GM20000 (cell line): ENCODE results near the gene CAMK1.

Experiments used
- DNase-seq: peaks from one replicate; pipeline ENCODE4 v3.0.0; 2012; ENCODE audit warnings: low spot score
- TF ChIP-seq, protein P1 (sequence below): IDR thresholded peaks from 2 replicates; pipeline ENCODE4 v1.5.1; 2012; ENCODE audit warnings: mild to moderate bottlenecking, control low read depth; ENCODE audit errors: extremely low read depth, missing control alignments

The CAMK1 gene

DNA sequence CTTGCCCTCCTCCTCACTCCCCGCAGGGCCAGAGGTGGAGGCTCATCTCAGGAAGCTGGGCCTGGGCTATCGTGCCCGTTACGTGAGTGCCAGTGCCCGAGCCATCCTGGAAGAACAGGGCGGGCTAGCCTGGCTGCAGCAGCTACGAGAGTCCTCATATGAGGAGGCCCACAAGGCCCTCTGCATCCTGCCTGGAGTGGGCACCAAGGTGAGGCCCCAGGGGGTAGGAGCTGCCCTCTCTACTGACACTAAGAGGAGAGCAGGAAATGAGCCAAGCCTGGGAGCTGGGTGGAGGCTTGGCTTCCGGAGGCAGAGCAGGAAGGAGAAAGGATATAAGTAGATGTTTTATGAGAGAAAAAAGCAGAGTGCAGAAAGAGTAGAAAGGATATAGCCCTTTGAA is 15.1 kb downstream of the CAMK1 start:
- DNase-seq = no peak

DNA sequence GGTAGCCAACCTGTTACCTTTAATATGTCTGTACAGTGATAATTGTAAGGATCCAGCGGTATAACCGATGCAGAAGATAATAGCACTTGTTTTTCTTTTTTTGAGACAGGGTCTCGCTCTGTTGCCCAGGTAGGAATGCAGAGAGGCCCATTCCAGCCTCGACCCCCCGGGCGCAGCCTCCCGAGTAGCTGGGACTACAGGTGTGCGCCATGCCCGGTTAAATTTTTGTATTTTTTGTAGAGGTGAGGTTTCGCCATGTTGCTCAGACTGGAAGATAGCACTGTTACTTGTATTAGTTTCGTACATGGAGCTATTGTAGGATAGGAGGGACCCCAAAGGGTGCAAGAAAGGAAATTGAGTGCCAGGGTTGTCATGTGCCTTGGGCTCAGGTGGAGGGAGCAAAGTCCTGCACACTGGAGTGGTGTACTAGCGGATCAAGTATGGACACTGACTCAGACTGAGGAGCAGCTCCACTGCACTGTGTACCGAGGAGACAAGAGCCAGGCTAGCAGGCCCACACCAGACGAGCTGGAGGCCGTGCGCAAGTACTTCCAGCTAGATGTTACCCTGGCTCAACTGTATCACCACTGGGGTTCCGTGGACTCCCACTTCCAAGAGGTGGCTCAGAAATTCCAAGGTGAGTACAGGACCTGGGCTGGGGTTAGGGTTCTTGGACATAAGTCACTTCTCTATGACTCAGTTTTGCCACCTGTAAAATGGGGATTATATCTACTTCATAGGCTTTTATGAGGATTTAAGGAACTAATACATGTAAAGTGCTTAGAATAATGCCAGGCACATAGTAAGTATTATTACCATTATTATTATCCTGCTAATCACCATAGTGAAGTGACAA is 19.0 kb downstream of the CAMK1 start:
- no peak for DNase-seq

More for the DNA sequence above, 15.1 kb downstream of the CAMK1 start:
- TF ChIP-seq, protein P1, sequence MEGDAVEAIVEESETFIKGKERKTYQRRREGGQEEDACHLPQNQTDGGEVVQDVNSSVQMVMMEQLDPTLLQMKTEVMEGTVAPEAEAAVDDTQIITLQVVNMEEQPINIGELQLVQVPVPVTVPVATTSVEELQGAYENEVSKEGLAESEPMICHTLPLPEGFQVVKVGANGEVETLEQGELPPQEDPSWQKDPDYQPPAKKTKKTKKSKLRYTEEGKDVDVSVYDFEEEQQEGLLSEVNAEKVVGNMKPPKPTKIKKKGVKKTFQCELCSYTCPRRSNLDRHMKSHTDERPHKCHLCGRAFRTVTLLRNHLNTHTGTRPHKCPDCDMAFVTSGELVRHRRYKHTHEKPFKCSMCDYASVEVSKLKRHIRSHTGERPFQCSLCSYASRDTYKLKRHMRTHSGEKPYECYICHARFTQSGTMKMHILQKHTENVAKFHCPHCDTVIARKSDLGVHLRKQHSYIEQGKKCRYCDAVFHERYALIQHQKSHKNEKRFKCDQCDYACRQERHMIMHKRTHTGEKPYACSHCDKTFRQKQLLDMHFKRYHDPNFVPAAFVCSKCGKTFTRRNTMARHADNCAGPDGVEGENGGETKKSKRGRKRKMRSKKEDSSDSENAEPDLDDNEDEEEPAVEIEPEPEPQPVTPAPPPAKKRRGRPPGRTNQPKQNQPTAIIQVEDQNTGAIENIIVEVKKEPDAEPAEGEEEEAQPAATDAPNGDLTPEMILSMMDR = no peak

DNA sequence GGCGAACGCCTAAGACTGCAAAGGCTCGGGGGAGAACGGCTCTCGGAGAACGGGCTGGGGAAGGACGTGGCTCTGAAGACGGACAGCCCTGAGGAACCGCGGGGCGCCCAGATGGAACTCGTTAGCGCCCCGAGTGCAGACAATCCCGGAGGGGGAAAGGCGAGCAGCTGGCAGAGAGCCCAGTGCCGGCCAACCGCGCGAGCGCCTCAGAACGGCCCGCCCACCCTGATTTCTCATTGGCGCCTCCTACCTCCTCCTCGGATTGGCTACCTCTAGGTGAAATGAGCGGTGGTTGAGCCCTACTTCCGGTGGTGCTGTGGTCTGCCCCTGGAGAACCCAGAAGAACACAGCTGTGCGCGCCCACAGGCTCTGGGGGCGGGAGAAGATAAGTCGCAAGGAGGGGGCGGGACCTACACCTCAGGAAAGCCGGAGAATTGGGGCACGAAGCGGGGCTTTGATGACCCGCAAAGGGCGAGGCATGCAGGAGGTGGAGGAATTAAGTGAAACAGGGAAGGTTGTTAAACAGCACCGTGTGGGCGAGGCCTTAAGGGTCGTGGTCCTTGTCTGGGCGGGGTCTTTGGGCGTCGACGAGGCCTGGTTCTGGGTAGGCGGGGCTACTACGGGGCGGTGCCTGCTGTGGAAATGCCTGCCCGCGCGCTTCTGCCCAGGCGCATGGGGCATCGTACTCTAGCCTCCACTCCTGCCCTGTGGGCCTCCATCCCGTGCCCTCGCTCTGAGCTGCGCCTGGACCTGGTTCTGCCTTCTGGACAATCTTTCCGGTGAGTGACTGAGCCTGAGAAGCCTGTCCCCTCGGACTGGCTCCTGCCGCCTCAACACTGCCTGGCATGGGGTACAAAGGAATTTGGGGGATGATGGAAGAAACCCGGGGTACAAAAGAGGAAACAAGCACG is 19.8 kb downstream of the CAMK1 start, which contains the start of gene OGG1:
OGG1 (plus strand) TSS at position 308 of the 911 bp plus-strand sequence; CDS start at position 643, 335 bp downstream.
- peak; percentile 96 for DNase-seq
- TF ChIP-seq, protein P1 = no peak

More for the DNA sequence above, 19.0 kb downstream of the CAMK1 start:
- TF ChIP-seq, protein P1 = no peak

DNA sequence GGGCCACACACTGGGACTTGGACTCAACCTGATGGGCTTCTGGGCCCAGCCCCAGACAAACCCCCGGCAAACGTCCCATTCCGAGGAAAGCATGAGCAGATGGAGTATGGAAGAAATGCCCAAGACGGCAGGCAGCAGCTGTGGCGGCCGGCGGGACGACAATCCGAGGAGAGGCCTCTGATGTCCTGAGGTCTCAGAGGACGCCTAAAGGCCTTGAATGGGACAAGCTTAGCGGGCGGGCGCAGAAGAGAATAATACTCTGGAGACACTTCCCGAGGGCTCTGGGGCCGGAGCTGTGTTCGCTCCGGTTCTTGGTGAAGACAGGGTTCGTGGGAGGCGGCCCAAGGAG is 20.5 kb downstream of the CAMK1 start:
- no peak for DNase-seq
- TF ChIP-seq, protein P1 = no peak

DNA sequence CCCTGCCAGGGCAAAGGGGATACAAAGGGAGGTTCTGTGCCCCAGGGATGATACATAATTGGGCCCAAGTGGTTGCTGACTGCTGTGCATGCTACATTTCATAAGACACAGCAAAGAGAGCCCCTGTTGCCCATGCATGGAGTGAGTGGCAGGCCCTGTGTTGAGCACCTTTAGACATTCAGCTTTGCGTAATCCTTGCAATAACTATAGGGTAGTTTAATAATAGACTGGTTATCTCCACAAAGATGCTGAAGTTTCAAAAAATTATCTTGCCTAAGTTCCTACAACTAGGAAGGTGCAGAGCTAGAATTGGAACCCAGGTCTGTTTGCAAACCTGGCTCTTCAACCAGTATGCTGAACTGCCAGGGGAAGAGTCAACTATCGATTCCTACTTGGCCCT is 21.7 kb downstream of the CAMK1 start:
- TF ChIP-seq, protein P1 = no peak
- DNase-seq = no peak

DNA sequence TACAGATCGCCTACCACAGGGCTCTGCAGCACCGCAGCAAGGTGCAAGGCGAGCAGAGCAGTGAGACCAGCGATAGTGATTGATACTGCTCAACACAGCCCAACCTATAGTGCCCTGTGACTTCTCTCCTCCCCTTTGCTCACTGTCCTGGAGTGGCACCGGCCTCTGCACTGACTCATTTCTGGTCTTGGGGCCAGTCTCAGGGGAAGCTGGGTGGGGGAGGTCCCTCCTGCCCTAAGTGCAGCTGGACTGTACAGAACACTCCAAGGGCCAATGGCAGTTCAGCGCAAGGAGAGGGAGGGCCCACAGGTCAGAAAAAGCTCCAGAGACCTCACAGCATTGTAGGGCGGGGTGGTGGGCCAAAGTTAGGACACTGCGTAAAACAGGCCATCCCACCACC is 22.5 kb downstream of the CAMK1 start:
- TF ChIP-seq, protein P1 = no peak
- no peak for DNase-seq

DNA sequence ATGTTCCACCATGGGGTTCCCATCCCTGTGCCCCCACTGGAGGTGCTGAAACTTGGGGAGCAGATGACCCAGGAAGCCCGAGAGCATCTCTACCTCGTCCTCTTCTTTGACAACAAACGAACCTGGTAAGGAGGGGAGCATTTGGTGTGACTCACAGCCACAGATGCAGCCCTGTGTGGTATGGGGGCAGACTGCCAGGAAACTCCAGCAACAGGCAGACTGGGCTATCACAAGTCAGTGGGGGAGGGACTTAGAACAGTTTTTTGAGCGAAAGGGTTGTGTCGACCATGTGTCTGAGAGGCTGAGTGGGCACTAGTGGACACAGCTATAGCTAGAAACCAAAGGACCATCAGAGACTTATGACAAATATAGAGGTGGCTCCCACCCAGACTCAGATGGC is 23.4 kb downstream of the CAMK1 start:
- TF ChIP-seq, protein P1 = no peak
- DNase-seq = no peak
